GM06990 (cell line): ENCODE results near the gene TFDP2.
"Not testable (repeated sequence)": the region's sequence is repeated elsewhere in the genome, so short reads cannot be mapped to it uniquely, and the experiment has no call there.

Source experiments
- DNase-seq: peaks from one replicate; pipeline ENCODE4 v3.0.0-alpha.2; 2011; ENCODE audit not compliant: insufficient read length; ENCODE audit errors: extremely low read depth
- H3K27me3 ChIP-seq: replicated peaks from 2 replicates; pipeline ENCODE4 v1.6.0; 2011; ENCODE audit warnings: low read length; ENCODE audit not compliant: control insufficient read depth, insufficient read depth
- H3K36me3 ChIP-seq: 2 replicates; pipeline ENCODE4 v1.5.1; 2011; ENCODE audit warnings: low read length; ENCODE audit not compliant: control insufficient read depth, insufficient read depth
- H3K4me3 ChIP-seq: replicated peaks from 2 replicates; pipeline ENCODE4 v1.5.1; 2011; ENCODE audit warnings: low read depth, mild to moderate bottlenecking, control low read depth, low read length
- TF ChIP-seq, protein P1 (sequence below): IDR thresholded peaks from 2 replicates; pipeline ENCODE4 v1.5.1; 2011; ENCODE audit warnings: low read length, control low read depth, mild to moderate bottlenecking, inconsistent platforms; ENCODE audit not compliant: insufficient read depth, poor library complexity, severe bottlenecking

TFDP2 gene

DNA sequence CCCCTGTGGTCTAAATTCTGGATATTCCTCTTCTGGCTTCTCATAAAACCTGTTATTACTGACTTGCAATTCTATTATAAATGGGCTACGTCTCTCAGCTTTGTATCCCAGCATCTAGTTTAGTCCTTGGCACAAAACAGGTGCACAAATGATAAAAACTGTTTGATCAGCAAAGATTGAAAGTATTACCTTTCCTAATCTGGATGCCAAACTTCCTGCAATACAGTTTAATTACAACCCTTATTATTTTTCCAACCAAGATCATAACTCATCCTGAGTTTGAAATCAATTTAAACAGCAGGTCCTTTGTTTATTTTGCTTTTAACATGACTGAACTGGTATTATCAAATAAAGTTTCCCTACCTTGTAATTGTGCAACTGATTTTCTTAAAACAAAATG lies 140.3 kb downstream of the TFDP2 start:
- H3K4me3 ChIP-seq = no peak overlapping the region
- TF ChIP-seq, protein P1, sequence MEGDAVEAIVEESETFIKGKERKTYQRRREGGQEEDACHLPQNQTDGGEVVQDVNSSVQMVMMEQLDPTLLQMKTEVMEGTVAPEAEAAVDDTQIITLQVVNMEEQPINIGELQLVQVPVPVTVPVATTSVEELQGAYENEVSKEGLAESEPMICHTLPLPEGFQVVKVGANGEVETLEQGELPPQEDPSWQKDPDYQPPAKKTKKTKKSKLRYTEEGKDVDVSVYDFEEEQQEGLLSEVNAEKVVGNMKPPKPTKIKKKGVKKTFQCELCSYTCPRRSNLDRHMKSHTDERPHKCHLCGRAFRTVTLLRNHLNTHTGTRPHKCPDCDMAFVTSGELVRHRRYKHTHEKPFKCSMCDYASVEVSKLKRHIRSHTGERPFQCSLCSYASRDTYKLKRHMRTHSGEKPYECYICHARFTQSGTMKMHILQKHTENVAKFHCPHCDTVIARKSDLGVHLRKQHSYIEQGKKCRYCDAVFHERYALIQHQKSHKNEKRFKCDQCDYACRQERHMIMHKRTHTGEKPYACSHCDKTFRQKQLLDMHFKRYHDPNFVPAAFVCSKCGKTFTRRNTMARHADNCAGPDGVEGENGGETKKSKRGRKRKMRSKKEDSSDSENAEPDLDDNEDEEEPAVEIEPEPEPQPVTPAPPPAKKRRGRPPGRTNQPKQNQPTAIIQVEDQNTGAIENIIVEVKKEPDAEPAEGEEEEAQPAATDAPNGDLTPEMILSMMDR = no peak
- DNase-seq = no peak
- no peaks in the 10 kb centered on the region for H3K27me3 ChIP-seq
- H3K36me3 ChIP-seq = no peaks in the 10 kb centered on the region; the same call in 1 of the 2 replicates

DNA sequence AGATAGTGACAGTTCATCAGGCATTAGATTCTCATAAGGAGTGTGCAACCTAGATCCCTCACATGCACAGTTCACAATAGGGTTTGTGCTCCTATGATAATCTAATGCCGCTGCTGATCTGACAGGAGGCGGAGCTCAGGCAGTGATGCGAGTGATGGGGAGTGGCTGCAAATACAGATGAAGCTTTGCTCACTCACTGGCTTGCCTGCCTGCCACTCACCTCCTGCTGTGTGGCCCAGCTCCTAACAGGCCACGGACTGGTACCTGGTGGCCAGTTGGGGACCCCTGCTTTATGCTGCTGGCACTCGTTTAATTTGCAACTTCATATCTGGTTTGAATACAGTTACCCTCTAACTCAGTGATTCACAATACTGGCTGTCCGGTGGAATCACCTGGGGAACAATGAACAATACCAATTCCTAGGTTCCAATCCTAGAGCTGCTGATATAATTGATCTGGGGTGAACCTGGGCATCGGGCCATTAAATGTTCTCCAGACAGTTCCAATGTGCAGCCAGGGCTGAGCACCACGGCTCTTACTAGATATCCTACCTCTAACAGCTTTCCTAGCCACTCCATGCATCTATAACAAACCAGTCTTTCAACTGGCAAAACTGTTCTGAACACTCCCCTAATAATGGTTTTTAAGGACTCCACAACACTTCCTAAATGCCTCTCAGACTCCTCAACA lies 141.5 kb downstream of the TFDP2 start:
- Histone ChIP-seq H3K36me3 (no peaks in the 10 kb centered on the region; the same call in 1 of the 2 replicates), H3K4me3 (no peak overlapping the region), H3K27me3 (no peaks in the 10 kb centered on the region)
- TF ChIP-seq, protein P1 = no peak
- no peak for DNase-seq

DNA sequence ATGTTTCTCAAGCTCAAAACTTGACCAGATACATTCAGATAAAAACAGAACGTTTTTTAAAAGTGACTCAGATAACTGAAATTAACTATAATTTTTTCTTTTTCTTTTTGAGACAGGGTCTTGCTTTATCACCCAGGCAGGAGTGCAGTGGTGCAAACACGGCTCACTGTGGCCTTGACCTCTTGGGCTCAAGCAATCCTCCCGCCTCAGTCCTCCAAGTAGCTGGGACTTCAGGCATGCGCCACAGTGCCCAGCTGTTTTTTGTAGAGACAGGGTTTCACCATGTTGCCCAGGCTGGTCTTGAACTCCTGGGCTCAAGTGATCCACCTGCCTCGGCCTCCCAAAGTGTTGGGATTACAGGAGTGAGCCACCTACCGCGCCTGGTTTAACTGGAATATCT lies 144.4 kb downstream of the TFDP2 start:
- not testable (repeated sequence) for DNase-seq, H3K27me3 ChIP-seq, H3K4me3 ChIP-seq, H3K36me3 ChIP-seq

DNA sequence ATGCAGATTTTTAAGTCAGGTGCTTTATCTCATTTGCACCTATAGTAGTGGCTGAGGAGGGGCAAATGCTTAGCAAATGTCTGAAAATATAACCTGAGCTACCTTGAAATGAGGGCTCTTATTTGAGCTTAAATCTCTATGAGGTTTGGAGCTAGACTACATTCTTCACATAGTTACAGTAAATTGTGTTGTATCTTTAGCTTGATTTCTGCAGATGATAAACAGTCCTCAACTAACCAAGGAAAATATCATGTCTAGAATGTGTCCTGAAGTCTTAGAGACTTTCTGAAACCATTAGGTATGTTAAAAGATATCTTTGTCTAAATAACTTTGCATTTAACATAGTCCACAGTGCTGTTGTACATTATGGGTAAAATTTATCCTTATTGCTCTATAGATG lies 145.3 kb downstream of the TFDP2 start:
- Histone ChIP-seq H3K4me3 (no peak overlapping the region), H3K27me3 (no peaks in the 10 kb centered on the region), H3K36me3 (no peaks in the 10 kb centered on the region; the same call in 1 of the 2 replicates)
- TF ChIP-seq, protein P1 = no peak
- no peak for DNase-seq

DNA sequence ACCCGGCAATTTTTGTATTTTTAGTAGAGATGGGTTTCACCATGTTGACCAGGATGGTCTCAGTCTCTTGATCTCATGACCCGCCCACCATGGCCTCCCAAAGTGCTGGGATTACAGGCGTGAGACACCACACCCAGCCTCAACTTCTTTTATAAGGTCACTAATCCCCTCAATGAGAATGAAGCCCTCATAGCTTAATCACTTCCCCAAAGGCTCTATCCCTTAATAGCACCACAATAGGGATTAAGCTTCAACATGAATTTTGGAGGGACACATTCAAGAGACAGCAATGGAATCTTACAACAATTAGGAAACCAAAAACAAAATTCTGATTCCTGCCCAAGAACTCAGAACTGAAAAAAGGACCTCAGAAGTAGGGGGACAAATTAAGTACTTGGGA lies 146.1 kb downstream of the TFDP2 start:
- Histone ChIP-seq H3K27me3 (no peaks in the 10 kb centered on the region), H3K36me3 (no peaks in the 10 kb centered on the region; the same call in 1 of the 2 replicates), H3K4me3 (no peak overlapping the region)
- TF ChIP-seq, protein P1 = no peak
- DNase-seq = no peak

DNA sequence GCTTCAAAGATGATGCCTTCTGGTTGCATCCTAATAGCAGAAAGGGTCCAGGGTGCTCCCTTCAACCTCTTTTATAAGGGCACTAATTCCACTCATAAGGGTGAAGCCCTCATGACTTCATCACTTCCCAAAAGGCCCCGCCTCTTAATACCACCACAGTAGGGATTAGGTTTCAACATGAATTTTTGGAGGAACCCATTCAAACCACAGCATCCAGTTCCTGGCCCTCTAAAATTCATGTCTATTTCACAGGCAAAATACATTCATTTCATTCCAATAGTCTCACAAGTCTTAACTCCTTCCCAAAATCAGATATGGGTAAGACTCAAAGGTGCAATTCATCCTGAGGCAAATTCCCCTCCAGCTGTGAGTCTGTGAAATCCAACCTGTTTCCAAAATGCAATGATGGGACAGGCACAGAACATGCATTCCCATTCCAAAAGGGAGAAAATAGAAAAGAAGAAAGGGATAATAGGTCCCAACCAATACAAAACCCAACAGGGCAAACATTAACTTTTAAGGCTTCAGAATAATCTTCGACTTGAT lies 148.9 kb downstream of the TFDP2 start:
- no peaks in the 10 kb centered on the region; the same call in 1 of the 2 replicates for H3K36me3 ChIP-seq
- no peak overlapping the region for H3K4me3 ChIP-seq
- TF ChIP-seq, protein P1 = no peak
- no peak for DNase-seq
- H3K27me3 ChIP-seq = no peaks in the 10 kb centered on the region
